GM12874 (cell line): Measurements from ENCODE around the gene PCGF5.

Source experiments
- TF ChIP-seq, protein P1 (sequence below): IDR thresholded peaks from 2 replicates; pipeline ENCODE4 v1.5.1; 2011; ENCODE audit warnings: low read depth, mild to moderate bottlenecking, control low read depth, low read length, moderate library complexity; ENCODE audit not compliant: insufficient read depth

The PCGF5 gene

DNA sequence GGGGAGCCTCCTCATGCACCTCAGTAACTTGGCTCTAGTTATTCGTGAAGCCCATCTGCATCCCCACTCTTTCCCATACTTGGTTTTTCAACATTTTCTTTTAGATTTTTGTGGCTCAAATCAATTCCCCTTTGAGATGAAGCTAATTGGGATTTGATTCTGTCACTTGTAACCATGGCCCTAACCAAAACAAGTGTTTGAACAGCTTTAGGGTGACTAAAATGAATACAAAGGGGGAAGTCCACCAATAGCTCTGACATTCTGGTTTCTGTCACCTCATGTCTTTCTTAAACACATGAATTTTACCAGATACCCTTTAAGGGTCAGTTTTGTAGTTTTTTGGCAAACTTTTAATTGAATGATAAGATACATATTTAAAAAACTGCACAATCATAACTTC lies 87.0 kb downstream of the PCGF5 start:
- TF ChIP-seq, protein P1, sequence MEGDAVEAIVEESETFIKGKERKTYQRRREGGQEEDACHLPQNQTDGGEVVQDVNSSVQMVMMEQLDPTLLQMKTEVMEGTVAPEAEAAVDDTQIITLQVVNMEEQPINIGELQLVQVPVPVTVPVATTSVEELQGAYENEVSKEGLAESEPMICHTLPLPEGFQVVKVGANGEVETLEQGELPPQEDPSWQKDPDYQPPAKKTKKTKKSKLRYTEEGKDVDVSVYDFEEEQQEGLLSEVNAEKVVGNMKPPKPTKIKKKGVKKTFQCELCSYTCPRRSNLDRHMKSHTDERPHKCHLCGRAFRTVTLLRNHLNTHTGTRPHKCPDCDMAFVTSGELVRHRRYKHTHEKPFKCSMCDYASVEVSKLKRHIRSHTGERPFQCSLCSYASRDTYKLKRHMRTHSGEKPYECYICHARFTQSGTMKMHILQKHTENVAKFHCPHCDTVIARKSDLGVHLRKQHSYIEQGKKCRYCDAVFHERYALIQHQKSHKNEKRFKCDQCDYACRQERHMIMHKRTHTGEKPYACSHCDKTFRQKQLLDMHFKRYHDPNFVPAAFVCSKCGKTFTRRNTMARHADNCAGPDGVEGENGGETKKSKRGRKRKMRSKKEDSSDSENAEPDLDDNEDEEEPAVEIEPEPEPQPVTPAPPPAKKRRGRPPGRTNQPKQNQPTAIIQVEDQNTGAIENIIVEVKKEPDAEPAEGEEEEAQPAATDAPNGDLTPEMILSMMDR: no peak

DNA sequence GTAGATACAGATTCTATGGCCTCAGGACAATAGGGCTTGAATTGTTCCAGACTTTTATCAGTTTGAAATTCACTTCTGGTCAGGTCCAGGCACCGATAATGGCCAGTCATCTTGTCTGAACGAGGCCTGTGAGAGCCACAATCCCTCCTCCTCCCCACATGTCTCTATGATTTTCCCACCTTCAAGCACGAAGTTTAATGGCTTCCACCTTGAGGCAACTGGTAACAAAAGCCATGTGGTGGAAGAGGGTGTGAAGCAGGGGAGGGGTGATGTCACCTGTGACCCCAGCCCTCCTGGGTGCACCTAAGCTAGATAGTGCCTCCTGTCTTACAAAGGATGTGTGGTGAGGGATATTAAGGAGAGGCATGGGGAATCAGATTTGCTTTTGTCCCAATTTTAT lies 89.2 kb downstream of the PCGF5 start:
- TF ChIP-seq, protein P1: no peak

DNA sequence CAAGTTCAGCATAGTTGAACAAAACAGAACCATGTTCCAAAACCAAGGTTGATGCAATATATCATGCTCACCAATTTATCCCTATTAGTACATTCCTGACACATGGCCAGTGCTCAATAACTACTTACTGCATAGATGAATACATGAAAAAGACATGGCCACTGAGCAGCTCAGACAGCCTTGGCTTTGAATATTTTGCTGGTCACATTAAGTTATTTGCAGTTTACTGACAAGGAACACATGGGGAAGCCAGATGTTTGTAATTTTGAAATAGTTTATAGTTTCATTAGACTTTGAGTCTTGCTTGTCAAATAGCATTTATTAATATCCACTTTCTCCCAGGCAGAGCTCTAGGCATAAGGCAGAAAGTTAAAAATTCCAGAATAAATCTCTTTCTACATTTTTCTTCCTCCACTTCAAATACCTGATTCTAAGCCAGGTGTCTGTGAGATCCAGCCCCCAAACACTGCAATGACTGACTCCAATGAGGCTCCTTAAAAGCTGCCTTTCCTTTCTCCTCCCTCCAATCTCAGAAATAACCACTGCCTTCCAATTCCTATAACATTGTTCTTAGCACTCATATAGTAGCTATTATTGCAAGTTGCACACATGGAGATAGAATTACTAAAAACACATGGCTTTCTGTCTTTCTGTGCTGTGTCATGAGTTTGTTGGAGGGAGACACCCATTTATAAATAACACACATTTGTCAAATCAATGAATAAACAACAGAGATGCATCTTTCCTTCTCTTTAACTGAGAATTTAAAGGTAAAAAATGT lies 91.3 kb downstream of the PCGF5 start:
- TF ChIP-seq, protein P1: no peak

DNA sequence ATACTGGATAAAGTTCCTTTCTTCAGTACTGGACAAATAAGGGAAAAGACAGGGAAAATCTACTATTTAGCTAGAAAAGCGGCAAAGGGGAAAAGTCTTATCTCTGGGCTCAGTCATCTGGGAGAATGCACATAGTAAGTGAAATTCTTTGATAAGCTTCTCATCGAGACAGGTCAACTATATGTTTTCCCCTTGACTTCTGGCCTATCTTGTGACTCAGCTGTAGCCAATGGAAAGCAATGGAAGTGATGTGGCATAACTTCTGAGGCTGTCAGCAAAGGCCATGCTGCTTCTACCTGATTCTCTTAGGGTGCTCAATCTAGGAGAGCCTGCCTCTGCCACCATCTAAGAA lies 91.9 kb downstream of the PCGF5 start:
- TF ChIP-seq, protein P1: no peak

DNA sequence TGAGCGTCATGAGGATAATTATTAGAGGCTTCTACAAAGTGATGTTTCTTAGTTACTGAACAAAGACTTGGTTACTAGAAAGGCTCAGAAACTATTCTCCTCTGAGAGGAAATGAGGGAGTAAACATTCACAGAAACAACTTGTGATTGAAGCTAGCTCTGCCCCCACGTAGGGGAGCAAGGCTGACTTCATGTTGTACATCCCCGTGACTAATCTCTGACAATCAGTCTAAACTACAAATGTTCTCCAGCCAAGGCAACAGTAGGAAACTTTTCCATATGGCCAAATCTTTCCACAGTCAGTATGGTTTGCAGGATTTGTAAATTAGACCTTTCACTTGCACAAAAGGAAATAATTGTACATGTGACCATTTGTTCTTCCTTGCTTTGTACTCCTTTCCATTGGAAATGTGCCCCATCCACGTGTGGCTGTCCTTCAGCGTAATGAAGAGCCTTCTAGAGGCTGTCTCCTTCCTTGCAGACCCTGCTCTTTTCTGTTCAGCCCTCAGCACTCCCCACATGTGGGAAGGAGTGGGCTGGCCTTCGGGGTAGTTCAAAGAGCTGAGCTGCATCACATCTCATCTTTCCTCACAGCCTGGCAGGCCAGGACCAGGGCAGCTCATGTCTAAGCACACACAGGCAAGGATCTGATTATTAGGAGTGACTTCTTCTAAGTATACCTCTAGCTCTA lies 93.5 kb downstream of the PCGF5 start:
- TF ChIP-seq, protein P1: no peak

DNA sequence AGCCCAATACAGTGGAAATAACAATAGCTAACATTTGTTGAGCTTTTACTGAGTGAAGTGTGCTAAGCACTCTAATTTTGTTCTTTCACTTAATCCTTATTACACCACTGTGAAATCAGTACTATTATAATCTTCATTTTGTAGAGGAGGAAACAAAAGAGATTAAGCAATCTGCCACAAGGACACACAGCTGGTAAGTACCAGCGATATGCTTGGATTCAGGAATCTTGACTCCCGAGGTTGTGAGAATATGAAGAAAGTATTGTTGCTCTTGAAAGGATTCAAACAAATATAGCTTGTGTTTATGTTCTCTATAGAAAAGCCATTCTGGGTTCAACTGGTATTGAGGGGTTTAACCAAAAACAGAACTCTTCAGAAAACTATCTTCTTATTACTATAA lies 96.0 kb downstream of the PCGF5 start:
- TF ChIP-seq, protein P1: no peak

DNA sequence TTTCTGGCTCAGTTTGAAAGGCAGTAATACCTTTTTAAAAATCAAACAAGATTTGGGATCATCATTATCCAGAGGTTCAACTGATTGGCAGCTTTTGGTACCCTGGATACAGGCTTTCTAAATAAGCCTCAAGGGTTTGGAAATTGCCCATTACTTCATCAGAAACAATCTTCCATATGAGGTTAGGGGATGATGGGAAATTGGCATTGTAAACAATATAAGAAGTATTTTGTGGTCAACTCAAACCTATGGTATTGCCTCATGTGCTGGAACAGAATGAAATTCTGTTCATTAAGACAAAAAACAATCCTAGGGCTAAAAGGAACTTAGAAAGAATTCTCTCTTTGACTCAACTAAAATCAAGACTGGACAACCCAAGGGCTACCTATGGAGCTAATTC lies 97.1 kb downstream of the PCGF5 start:
- TF ChIP-seq, protein P1: no peak
